HS-5 (cell line): ENCODE data around the gene NACC1.

Source experiments
- DNase-seq: peaks from one replicate; pipeline ENCODE4 v3.0.0-alpha.2; 2012; ENCODE audit warnings: low read depth

Gene NACC1

GRCh38 chr19:13120817-13121216, 2.8 kb downstream of the NACC1 start:
- no peak for DNase-seq

- DNase-seq: no peak
Observed at GRCh38 chr19:13121551-13122274, 3.6 kb downstream of the NACC1 start.

GRCh38 chr19:13122275-13122878, 4.3 kb downstream of the NACC1 start:
- no peak for DNase-seq

- DNase-seq: no peak
Observed at GRCh38 chr19:13122980-13123957, 5.2 kb downstream of the NACC1 start.

GRCh38 chr19:13127051-13127450, 9.0 kb downstream of the NACC1 start:
- no peak for DNase-seq

- no peak for DNase-seq
Observed at GRCh38 chr19:13127811-13128575, 9.9 kb downstream of the NACC1 start.

GRCh38 chr19:13128583-13128982, 10.5 kb downstream of the NACC1 start:
- DNase-seq: no peak

GRCh38 chr19:13129384-13129783, 11.3 kb downstream of the NACC1 start:
- no peak for DNase-seq

GRCh38 chr19:13130886-13131490, 12.9 kb downstream of the NACC1 start:
- DNase-seq: no peak

GRCh38 chr19:13132471-13133180, 14.6 kb downstream of the NACC1 start:
- peak; percentile 75 for DNase-seq

- DNase-seq: no peak
Observed at GRCh38 chr19:13133241-13133870, 15.3 kb downstream of the NACC1 start.

GRCh38 chr19:13134626-13135025, 16.6 kb downstream of the NACC1 start:
- no peak for DNase-seq

GRCh38 chr19:13135068-13136062, 17.3 kb downstream of the NACC1 start:
- no peak for DNase-seq

GRCh38 chr19:13137290-13137794, 19.3 kb downstream of the NACC1 start:
- no peak for DNase-seq

GRCh38 chr19:13138171-13138915, 20.3 kb downstream of the NACC1 start:
- DNase-seq: no peak

- DNase-seq: no peak
Observed at GRCh38 chr19:13138916-13139198, 20.8 kb downstream of the NACC1 start.

- DNase-seq: no peak
Observed at GRCh38 chr19:13139633-13140311, 21.7 kb downstream of the NACC1 start.
